IMR-90 (cell line): Measurements from ENCODE around the gene METTL23. TPM values are rescaled to one million over a fixed set of nuclear protein-coding genes. Genes with fewer than 3 reads are reported as not detected.

ENCODE experiments used
- SMC3 ChIP-seq: fragments of 150-350 bp; IDR thresholded peaks from 2 replicates; pipeline ENCODE4 v1.6.1; 2016; ENCODE audit warnings: low read depth, mild to moderate bottlenecking, antibody characterized with exemption, low read length, moderate library complexity
- polyA plus RNA-seq, 3 experiments: library from polyadenylated mRNA; depleted of rRNA; stranded (reverse); fragments of >200 nt; gene quantifications; 2 replicates each; pipeline ENCODE4 v1.2.3, GENCODE V29; 2012; ENCODE audit warnings: low replicate concordance in 1 of 3
- total RNA-seq: library from RNA; depleted of rRNA; stranded (reverse); fragments of >200 nt; gene quantifications from 2 replicates; pipeline ENCODE4 v1.2.3, GENCODE V29; 2012
- TF ChIP-seq, protein P1 (sequence below): conservative IDR thresholded peaks from 2 replicates; pipeline ENCODE4 v1.5.1; 2012; ENCODE audit warnings: mild to moderate bottlenecking, low read depth, low read length, improper control_type of control experiment

The METTL23 gene
- total and polyA plus RNA-seq, 2 of the 4 experiments (the other 2 are of a cell fraction), result 18.8 to 32.1 TPM

DNA sequence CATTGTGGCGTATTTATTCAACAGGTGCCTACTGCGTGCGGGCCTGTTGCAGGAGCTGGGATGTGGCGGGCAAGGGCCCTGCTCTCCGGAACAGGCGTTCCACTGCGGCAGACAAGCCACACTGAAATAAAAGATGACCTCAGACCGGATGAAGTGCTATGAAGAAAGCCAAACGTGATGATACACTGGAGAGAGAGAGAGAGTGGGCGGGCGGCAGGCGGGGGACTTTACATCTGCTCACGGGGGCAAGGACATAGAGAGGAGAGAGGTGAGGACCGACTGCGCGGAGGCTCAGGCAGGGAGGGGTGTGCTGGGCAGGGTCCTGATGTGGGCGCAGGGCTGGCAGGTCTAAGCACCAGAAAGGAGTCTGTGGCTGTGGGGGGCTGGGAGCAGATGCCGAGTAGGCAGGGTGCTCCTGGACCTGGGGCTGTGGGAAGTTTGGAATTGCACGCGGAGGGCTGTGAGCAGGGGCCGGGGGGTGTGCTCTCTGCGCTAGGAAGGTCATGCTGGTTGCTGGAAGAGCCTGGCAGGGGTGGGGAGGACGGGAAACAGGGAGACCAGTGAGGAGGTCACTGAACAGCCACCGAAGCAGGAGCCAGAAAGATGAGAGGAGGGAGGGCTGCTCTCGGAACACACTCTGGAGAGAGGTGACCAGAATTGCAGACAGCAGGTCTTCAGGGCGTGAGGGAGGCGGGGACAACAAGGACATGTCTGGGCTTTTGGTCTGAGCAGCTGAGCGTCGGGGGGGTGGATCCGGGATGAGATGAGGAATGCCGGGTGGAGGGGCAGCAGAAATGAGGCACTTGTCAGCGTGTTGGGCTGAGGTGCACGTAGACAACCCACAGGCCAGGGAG is 25.8 kb upstream of the METTL23 start (continued):
- TF ChIP-seq, protein P1, sequence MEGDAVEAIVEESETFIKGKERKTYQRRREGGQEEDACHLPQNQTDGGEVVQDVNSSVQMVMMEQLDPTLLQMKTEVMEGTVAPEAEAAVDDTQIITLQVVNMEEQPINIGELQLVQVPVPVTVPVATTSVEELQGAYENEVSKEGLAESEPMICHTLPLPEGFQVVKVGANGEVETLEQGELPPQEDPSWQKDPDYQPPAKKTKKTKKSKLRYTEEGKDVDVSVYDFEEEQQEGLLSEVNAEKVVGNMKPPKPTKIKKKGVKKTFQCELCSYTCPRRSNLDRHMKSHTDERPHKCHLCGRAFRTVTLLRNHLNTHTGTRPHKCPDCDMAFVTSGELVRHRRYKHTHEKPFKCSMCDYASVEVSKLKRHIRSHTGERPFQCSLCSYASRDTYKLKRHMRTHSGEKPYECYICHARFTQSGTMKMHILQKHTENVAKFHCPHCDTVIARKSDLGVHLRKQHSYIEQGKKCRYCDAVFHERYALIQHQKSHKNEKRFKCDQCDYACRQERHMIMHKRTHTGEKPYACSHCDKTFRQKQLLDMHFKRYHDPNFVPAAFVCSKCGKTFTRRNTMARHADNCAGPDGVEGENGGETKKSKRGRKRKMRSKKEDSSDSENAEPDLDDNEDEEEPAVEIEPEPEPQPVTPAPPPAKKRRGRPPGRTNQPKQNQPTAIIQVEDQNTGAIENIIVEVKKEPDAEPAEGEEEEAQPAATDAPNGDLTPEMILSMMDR, result no peak
- TF ChIP-seq SMC3, result no peak
